ENCODE results near the gene MROH8. TPM values are rescaled to one million over a fixed set of nuclear protein-coding genes. Genes with fewer than 3 reads are reported as not detected.

MROH8 gene
- total and polyA plus RNA-seq, 2 experiments from 2014 or later = 0.63 to 0.68 TPM

- Mint-ChIP-seq H3K4me3 (no peak overlapping the region), H3K36me3 (ENCODE audit: low read depth) (peaks cover 54% of the 10 kb centered on the region), H3K4me1 (peaks cover 34% of the 10 kb centered on the region), H3K27me3 (ENCODE audit: insufficient read depth, low read depth, poor library complexity) (peaks cover 10% of the 10 kb centered on the region), H3K27ac (no peak overlapping the region), H3K9me3 (no peaks in the 10 kb centered on the region)
- DNase-seq (ENCODE audit: low spot score) (no peak), ATAC-seq (no peak)
- Histone ChIP-seq H2AFZ (no peak overlapping the region), H3K27ac (ENCODE audit: low read depth) (peak overlapping the region; percentile 73; the same call in 1 of the 2 replicates), H3F3A (replicated peaks; ENCODE audit: low read depth) (peaks cover 13% of the 10 kb centered on the region), H3K9me2 (ENCODE audit: insufficient read depth) (no peaks in the 10 kb centered on the region), H3K36me3 (ENCODE audit: insufficient read depth) (peaks cover 9% of the 10 kb centered on the region), H3K4me1 (ENCODE audit: insufficient read depth) (peaks cover 19% of the 10 kb centered on the region; the same call in 1 of the 2 replicates), H4K20me1 (replicated peaks; ENCODE audit: insufficient read depth) (peaks cover 82% of the 10 kb centered on the region), H3K4me2 (no peak overlapping the region), H3K4me3 (no peak overlapping the region), H3K79me2 (replicated peaks; ENCODE audit: insufficient read depth) (peaks cover 98% of the 10 kb centered on the region), H3K27me3 (ENCODE audit: insufficient read depth) (no peaks in the 10 kb centered on the region)
- no peak for TF ChIP-seq STAT1 (IDR thresholded peaks at IDR 0.05; ENCODE audit: unreplicated experiment)
- TF ChIP-seq NANOG (IDR thresholded peaks at IDR 0.05; ENCODE audit: borderline replicate concordance) = no peak
- TF ChIP-seq CREB1 (CRISPR knock-in tag; IDR thresholded peaks at IDR 0.05; ENCODE audit: low read depth) = no peak
- TF ChIP-seq CTCF (conservative IDR thresholded peaks at IDR 0.05; ENCODE audit: low read depth in 2 of 2) = no peak
- TF ChIP-seq JUNB (IDR thresholded peaks at IDR 0.05; ENCODE audit: unreplicated experiment) = no peak
- no peak for TF ChIP-seq ZNF331 (CRISPR knock-in tag; IDR thresholded peaks at IDR 0.05; ENCODE audit: low read depth)
- TF ChIP-seq EZH2phosphoT487 (IDR thresholded peaks at IDR 0.05; ENCODE audit: unreplicated experiment) = no peak
- TF ChIP-seq EZH2 (IDR thresholded peaks at IDR 0.05; ENCODE audit: low read depth, unreplicated experiment) = no peak
- TF ChIP-seq ETS1 (IDR thresholded peaks at IDR 0.05) = no peak
- TF ChIP-seq ZNF114 (CRISPR knock-in tag; IDR thresholded peaks at IDR 0.05) = no peak
- TF ChIP-seq ZNF462 (CRISPR knock-in tag; IDR thresholded peaks at IDR 0.05) = no peak
- TF ChIP-seq REST (IDR thresholded peaks at IDR 0.05; ENCODE audit: unreplicated experiment) = no peak
- no peak for TF ChIP-seq POLR2AphosphoS5 (IDR thresholded peaks at IDR 0.05; ENCODE audit: low read depth)
These were observed 13.9 kb upstream of the MROH8 start for GRCh38 chr20:37193226-37193625.
